NCI-H748 treated with DMSO at 0.1 percent for 48 hours (cell line): ENCODE measurements around the gene ADAM29.
A peak's percentile ranks its signal among the peaks of the same experiment; 100 is the strongest.
"Not testable (repeated sequence)": the region's sequence is repeated elsewhere in the genome, so short reads cannot be mapped to it uniquely, and the experiment has no call there.

Source experiments
- DNase-seq: peaks from one replicate; lab custom pipeline; 2025; lab: John Stamatoyannopoulos, UW

ADAM29 gene

DNA sequence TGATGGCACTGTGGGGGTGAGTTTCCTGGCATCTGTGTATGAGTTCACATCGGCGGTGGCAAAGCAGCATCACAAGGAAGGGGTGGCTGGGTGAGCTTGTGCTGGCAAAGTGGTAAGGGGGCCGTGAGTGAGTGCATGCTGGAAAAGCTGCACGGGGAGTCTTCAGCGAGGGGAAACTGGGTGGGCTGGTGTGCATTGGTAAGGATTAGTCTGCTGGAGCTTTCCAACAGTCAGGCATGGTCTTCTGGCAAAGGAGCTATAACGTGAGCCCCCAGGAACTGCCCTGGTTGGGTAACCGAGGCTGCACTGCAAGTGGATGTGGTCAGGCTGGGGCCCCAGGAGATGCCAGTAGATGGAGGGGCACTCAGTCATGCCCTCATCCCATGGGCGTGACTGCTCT is 30.7 kb downstream of the ADAM29 start:
- DNase-seq = no peak

DNA sequence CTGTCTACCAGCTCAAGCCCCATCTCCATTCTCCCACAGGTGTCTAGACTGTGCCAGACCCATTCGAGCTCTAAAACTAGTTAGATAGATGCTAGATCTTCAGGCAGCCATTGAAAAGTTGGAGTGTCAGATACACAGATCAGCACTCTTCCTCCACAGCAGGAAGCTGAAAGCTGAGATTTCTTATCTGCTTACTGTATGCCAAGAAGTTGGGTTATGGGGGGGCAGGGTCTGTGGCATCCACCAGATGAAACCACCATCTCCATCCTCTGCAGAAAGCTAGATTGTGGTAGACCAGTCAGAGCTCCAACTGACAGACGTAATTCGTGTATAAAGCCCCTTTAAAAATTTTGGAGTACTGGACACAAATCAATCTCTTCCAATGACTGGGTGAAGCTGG is 54.8 kb downstream of the ADAM29 start:
- DNase-seq = no peak

DNA sequence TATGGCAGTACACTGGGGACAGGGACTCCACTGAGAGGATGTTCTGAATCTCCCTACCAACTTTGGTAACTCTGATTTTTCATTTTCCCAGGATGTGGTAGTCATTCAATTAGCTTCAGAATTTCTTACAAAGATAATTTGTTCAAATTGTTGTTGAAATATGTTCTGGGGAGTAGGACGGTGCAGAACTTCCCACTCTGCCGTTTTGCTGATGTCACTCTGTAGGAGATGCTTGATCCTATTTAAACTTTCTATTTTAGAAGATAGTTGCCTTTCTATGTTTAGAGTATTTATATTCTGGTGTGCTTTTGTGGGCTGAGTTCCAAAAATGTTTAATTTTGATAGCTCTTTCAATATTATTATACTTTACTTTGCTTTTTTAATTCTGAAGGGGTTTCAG is 55.2 kb downstream of the ADAM29 start:
- no peak for DNase-seq

DNA sequence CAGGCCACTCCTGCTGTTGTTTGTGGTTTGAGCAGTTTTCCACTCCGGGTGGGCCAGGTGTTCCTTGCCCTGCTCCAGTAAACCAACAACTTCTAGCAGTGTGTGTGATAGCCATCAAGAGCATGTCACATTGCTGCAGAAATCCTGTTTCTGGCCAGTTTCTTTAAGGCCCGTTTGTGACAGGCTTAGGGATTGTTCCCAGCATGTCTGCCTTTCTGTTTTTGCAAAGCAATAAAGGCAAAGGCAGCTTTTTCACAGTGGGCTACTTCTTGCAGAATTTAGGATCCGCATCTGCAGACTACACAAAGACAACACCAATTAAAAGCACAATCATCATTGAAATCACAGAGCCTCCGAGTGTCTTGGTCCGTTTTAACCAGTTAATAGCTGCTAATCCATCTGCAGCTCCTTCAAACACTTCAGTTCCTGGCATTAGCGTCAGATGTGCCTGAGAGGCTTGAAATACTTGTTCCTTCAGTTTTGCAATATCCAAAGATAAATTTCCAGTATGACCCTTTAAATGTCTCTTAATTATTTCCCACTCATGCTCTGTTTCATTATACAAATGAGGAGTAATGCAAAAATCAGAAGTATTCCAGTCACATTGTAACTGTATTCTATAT is 65.1 kb downstream of the ADAM29 start:
- no peak for DNase-seq

DNA sequence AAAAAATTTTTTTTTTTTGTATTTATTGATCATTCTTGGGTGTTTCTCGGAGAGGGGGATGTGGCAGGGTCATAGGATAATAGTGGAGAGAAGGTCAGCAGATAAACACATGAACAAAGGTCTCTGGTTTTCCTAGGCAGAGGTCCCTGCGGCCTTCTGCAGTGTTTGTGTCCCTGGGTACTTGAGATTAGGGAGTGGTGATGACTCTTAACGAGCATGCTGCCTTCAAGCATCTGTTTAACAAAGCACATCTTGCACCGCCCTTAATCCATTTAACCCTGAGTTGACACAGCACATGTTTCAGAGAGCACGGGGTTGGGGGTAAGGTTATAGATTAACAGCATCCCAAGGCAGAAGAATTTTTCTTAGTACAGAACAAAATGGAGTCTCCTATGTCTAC is 65.7 kb downstream of the ADAM29 start:
- DNase-seq = not testable (repeated sequence)

DNA sequence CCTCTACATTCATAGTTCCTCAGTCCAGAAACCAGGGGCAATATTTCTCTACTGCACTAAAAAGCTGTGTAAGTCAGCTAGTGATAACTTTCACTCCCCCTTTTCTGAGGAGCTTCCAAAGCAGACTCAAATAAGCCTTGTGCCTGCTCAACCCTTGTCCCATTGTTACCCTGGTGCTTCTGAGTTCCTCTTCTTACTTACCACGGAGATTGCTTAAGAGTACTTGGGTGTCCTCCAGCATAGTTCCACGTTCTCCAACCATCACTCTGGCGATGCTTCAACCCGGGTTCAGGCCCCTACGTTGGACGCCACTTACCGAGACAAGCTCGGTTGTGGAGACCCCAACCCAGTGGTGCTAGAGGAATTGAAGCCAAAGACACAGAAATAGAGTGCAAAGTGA is 71.6 kb downstream of the ADAM29 start:
- no peak for DNase-seq

DNA sequence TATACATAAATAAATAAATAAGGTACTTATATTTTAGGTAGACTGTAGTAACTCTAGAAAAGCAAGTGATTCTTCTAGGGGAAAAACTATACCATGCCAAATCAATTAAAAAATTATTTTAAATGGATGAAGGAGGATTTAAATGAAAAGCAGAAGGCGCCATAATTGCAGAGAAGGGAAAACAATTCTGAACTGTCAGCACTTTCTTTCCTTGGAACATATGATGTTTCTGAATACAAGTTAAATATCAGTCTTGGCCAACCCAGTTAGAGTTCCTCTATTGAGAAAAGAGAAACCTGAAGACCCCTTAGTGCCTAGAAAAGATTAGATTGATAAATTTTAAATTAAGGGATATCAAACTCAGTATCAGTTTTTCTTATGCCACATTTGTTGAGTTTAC is 75.8 kb downstream of the ADAM29 start:
- DNase-seq = no peak

DNA sequence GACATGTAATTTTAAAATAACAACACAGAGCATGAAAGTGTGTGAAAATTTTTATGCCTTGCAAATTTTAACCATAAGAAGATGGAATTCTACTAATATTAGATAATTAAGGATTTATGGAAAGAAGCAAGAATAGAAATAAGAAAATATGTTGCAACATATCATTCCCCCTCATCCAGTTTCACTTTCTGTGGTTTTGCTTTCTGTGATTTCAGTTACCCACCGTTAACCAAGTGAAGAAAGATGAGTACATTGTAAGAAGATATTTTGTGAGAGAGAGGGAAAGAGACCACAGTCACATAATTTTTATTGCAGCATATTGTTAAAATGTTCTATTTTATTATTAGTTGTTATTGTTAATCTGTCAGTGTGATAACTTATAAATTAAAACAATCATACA is 77.9 kb downstream of the ADAM29 start:
- DNase-seq = no peak

DNA sequence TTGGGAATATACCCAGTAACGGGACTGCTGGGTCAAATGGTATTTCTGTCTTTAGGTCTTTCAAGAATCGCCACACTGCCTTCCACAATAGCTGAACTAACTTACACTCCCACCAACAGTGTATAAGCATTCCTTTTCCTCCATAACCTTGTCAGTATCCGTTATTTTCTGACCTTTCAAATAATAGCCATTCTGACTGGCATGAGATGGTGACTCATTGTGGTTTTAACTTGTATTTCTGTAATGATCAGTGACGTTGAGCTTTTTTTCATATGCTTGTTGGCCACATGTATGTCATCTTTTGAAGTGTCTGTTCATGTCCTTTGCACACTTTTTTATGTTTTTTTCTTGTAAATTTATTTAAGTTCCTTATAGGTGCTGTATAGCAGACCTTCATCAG is 81.2 kb downstream of the ADAM29 start:
- no peak for DNase-seq

DNA sequence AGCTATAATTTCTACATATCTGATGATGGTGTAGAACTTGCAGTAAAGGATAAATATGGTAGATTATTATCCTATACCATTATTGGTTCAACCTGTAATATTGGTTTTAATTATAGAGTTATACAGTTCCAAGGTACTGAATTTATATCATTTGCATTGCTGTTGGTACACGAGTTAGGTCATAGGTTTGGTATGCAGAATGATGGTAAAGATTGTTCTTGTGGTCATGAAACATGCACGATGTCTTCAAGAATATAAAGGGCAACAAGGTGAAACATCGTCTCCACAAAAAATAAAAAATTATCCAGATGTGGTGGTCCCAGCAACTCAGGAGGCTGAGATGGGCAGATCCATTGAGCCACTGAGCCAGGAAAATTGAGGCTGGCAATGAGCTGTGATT is 99.6 kb downstream of the ADAM29 start:
- no peak for DNase-seq

DNA sequence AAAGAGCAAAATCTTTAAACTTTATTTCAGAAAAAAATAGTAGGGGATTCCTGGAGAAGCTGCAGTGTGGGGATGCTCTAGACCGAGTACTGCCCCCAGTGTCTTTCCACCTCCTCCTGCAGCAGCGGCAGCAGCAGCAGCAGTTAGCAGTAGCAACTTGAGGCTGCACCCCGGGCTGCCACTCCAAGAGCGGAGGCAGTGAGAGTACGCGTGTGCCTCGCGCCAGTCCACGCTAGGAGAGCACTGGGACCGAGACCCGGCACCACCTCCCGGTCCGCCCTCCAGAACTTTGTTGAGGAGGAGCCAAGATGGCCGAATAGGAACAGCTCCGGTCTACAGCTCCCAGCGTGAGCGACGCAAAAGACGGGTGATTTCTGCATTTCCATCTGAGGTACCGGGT is 101.3 kb downstream of the ADAM29 start:
- peak; percentile 22 for DNase-seq
